GM19455 (cell line): ENCODE measurements around the gene KRT3.

Experiments
- ATAC-seq: cut with Tn5 transposase; IDR thresholded peaks from one replicate; pipeline ENCODE4 v1.9.1; 2021; ENCODE audit not compliant: unreplicated experiment

Gene KRT3

DNA sequence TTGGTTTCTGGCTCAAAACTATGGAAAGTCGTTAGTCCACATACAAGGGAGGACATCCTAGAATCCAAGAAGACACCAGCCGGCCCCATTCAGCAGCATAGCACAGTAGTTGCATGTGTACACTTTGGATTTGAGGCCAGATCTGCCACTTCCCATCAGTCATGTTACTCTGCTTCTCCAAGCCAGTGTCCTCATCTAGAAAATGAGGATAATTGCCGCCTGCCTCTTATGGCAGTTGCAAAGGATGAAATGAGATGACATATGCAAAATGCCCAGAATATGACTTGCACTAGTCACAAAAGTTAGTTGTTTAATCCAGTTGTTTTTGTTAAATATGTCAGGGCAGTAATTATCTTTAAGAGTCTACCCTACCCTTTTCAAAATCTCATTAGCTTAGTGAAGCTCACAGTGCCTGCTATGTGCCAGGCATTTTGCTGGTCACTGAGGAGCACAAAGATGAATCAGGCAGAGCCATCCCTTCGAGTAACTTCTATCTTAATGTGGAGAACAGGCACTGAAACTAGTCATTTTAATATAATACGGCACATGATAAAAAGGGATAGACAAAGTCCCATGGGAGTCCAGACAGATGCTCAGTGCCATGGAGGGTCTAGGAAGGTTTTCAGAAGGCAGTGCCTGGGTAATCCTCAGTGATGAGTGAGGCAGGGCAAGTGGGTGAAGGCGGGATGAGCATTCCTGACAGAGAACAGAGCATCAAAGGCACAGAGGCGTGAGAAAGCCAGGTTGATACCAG lies 12.2 kb downstream of the KRT3 start:
- no peak for ATAC-seq

DNA sequence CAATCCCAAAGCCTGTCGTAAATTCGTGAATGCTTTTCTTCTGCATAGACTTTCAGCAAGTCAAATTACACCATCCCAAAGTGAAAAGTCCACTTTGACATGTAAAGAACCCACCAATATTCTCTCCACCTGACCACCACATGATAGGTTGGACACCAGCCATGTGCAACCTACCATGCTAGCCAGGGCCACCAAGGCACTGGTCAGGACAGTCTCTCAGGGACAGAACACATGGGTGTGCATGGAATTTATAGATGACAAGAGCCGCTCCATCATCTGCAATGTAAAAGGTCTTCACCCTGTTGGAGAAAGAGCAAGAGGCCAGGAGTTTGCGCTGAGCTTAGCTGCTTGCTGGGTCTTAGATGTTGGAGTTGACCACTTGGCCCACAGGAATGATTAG lies 13.4 kb downstream of the KRT3 start:
- no peak for ATAC-seq

DNA sequence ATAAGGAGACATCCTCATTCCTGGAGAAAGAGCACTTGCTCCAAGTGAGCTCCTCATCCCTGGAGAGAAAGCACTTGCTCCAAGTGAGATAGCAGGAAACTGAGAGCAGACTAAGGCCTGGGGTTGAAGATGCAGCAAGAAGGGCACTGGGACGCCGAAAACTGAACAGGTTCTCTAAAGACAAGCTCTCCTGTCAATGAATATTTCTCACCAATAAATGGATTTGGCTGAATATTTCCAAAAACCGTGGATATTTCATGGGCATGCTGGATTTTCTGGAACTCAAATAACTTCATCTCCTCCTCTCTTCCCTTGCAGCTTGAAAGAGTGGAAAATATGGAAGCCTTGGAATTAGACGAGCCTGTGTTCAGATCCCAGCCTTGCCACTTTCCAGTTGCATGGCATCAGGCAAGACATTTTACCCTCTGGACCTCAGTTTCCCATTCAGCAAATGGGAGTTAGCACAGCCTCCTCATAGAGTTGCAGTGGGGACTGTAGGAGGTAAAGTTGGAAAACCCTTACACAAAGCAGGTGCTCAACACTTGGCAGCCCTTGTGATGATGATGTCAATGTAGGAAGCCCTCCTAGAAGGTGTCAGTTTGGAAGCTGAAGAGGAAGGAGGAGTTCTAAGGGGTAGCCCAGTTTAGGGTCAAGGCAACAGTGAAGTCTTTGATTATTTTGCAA lies 14.4 kb downstream of the KRT3 start:
- no peak for ATAC-seq

DNA sequence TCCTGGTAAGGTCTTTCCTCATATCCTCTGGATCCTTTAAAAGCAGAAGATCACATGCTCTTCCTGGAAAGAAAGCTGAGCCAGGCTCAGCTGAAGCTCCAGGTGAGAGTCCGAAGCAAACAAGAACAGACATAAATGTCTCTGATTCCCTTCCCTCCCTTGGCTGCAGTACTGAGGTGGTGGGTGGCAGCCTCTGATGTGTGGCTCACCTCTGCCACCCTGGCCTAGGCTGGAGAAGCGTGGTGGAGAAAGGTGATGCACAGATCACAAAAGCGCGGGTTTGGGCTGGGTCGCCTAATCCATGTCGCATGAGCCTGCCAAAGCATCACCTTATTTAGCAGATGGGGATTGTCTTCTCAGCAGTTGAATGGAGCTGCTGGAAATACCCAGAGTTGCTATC lies 16.0 kb downstream of the KRT3 start:
- no peak for ATAC-seq

DNA sequence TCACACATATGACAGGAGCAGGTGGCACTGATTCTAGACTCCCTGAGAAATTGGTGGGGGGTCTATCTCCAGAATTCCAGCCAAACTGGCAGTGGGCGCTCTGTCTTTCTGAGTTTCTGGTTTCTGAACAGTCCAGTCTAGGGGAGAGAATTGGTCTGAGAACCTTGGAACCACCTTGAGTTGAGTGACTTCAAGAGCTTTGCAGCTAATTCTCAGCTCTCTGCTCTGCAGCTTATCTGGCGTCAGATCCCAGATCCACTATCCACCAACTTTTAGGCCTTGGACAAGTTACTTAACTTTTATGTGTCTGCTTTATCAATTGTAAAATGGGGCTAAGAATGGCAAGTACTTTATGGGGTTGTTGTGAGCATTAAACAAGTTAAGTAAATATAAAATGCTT lies 17.1 kb downstream of the KRT3 start:
- no peak for ATAC-seq

DNA sequence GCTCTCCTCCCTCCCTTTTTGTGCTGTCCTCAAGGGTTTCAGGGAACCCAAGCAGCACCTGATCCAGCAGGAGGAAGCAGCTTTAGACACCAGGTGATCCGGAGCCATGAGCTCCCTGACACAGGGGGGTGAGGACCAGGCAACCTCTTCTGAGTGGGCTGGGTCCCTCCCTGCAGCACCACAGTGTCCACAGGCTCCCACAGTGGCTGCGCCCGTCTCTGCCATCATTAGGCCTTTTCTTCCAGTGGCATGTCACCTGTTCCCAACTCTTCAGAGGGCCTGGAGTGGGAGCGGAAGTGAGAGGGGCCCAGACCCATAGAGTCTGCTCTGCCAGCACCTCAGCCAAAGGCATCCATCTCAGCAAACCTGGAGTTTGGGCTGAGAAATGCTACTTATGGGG lies 18.4 kb downstream of the KRT3 start:
- no peak for ATAC-seq

DNA sequence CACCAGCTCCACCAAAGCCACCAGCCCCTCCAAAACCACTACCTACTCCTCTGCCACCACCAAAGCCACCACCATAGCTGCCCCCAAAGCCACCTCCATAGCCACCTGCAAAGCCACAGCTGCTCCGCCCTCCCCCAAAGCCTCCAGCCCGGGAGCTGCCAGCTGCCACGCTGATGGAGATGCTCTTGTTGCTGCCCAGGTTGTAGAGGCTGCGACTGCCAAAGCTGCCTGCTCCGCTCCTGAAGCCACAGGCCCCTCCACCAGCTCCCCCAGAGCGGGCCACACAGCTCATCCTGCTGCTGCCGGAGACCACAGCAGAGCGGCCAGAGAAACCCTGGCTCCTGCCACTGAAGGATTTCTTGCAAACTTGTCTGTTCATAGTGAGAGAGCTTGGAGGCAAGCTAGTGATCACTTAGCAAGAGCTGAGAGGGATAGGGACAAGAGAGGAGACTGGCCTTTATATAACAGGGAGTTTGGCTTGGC lies 19.0 kb downstream of the KRT3 start, which contains the start of gene KRT76:
Gene KRT76 (minus strand): TSS at position 433 of the 483 bp plus-strand sequence. CDS start 54 bp downstream, at position 379.
- ATAC-seq: no peak

DNA sequence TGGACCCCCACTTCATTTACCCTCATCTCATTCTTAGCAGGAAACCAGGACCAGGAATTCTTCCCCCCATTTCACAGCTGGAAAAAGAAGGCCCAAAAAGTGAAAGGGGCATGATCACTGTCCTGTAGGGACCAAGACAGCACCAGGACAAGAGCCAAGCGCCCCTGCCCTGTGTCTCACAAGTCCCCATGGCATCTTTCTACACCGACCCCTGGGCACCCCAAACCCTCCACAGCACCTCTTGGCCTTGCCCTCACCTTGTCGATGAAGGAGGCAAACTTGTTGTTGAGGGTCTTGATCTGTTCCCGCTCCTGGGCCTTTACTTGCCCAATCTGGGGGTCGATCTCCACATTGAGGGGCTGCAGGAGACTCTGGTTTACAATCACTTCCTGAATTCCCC lies 19.5 kb downstream of the KRT3 start:
- no peak for ATAC-seq

DNA sequence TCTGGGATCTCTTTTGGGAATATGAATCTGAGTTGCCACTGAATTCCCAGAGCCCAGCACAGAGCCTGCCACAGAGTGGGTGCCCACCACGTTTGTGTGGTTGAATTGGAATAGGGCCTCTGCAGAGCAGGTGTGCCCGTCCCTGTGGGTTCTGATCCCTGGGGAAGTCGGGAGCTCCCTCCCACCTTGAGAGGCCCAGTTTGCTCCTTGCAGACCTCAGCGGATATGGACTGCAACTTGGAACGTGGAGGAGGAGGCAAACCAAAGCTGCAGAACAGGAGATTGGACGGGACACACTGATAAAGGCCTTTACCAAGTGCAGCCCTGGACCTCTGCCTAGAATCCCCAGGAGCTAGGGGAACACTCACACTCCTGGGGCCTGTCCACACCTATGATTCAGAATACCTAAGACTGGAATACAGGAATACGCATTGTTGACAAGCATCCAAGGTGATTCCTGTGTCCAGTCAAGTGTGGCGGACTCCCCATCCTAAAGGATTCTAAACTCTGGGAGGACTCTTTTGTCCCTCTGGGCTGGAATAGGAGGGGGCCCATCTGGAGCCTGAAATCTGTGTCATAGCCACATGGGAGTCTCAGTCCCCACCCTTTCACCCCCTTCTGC lies 21.2 kb downstream of the KRT3 start:
- ATAC-seq: no peak

DNA sequence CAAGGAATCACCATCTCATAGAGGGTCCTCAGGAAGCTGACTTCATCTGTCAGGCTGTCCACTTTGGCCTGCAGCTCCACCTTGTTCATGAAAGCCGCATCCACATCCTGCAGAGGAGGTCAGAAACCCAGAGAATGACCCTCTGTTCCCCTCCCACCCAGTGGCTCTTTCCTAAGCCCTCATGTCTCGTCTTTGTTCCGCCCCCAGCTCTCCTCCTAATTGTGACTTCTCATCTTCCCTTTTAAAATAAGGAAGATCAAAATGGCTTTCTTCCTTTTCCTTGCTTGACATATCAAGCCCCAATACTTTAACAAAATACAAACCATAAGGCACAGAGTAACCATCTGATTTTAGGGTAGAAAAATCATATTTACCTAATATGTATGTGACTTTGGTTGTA lies 23.1 kb downstream of the KRT3 start:
- ATAC-seq: no peak

DNA sequence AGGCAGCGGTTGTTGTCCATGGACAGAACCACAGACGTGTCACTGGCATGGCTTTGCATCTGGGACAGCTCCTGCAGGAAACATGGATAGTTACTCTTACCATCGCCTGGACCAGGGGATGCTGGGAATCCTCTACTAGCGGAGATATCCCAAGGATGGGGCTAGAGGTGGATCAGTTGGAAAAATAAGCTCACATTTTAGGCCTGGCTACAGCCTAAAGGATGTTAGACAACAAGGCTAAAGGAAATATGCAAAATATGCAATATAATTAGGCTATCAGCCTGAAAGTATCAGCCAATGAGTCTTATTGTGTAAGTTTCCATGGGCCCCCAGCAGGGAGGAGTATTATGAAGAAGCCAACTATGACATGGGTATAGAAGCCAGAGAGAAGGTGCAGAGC lies 23.7 kb downstream of the KRT3 start:
- ATAC-seq: no peak

DNA sequence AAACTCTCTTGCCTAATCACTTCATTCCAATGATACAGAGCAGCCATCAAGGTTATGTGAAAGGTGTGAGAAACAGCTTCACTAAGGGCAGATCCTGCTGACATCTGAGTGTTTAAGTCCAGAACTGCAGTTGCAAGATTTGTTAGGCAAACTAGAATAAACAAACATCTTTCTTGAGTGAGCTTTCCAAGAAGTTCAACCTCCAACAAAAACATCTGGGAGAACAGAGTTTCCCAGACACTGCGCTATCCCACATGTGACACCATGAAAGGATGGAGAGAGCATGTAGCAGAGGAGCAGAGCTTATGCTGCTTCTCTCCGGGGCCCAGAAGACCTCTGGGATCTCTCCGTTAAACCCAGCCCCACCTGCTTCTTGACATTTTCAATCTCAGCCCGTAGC lies 24.4 kb downstream of the KRT3 start:
- ATAC-seq: no peak

DNA sequence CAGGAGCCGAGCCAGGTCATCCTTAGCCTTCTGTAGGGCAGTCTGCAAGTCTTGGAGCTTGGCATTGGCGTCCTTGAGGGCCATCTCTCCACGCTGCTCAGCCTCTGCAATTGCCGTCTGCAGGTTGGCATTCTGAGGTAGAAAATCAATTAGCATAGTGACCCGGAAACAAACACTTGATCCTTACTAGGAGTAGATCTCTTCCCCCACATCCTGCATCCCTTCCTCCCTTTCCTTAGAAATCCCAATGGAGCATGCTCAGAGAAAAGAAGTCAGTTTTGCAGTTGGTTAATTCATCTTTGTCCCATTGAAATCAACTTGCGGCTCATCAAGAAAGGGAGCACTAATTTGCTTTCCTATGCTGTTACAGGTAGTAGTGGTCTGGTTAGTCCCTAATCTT lies 24.8 kb downstream of the KRT3 start:
- no peak for ATAC-seq

DNA sequence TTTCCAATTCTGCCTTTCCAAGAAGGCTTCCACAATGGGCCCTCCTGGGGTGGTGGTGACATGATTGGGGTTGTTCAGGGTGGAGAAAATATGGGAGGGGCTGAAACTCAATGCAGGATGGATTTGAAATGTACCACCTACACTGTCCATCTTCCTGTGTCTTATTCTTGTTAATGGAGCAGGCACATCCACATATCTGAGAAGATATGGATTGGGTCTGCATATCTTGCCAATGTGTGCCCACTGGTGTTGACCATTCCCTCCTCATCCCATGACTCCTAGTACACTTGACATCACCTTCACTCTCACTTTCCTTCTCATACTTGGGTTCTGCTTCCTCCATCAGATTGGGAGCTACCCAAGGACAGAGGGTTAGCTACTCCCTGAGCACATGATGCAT lies 26.0 kb downstream of the KRT3 start:
- no peak for ATAC-seq

DNA sequence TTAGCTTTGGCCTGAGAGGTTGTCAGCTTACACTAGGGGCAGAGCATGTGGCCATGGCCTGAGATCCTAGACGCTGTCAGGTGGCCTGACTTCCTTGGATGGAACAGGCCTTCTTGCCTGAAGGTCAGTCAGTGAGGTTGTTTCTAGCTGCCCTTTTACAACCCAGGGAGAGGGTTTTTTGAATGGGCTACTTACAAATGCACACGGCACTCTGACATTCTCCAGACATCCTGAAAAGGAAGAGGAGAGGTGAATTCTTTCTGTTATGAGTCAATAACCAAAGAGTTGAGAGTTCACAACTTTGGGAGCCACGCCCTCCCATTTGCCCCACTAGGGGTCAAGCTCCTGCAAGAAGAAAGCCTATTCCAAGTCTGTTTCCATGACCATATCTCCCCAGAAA lies 26.6 kb downstream of the KRT3 start:
- ATAC-seq: no peak

DNA sequence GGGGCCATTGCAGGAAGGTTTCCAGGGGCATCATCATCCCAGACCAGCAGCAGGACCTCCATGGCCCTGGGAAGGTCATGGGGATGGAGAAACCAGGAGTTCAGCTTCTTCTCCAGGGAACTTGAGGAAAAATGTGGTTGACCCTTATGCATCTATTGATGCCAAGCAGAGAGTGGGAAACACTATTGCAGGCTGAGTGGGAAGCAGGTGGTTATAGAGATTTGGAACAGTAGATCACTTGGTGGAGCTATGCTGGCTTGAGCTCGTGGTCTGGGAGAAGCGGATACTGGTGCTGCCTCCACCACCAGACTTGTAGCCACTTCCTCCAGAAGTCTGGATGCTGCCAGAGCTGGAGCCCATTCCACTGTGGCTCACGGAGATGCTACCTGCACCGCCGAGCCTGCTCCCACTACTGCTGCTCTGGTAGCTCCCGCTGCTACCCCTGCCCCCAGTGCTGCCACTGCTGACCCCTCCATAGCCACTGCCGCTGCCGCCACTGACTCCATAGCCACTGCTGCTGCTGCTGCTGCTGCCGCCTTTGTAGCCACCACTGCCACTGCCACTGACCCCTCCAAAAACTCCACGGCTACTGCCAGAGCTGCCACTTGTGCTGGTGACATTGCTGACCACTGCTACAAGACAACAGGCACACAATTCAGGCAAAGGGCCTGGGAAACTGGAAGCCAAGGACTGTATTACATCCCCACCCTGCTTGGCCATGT lies 27.3 kb downstream of the KRT3 start:
- ATAC-seq: no peak

DNA sequence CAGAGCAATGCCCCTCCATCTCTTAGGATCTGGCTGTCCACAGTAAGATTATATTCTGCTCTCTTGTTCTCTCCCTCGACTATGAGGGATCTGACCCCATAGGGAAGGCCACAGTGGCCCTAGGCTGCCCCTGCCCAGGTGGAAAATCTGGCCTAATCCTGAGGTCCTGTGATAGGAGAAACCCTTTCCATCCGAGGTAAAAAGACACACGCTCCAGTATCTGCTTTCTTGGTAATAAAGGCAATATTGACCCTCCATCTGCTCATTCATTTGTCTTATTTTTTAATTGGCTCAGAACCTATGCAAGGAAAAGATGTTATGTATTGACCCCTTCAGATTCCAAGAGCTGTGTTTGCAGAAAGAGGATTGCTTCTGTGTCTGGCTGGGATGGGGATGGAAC lies 28.5 kb downstream of the KRT3 start:
- ATAC-seq: no peak

DNA sequence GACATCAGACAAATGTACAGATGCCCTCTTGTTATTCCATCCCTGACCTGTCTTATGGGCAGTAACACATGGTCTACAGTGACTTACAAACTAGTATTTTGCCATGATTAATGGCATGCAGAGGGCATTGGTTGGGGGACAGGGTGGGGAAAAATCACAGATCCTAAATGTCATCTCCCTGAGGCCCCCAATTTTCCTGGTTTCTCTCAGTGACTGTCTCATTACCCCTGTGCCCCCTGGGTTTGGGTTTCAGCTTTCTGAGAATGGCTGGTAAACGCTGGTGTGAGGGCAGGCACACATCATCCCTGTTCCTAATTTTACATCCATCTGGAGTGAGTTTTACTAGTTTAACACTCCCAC lies 28.9 kb downstream of the KRT3 start:
- no peak for ATAC-seq

DNA sequence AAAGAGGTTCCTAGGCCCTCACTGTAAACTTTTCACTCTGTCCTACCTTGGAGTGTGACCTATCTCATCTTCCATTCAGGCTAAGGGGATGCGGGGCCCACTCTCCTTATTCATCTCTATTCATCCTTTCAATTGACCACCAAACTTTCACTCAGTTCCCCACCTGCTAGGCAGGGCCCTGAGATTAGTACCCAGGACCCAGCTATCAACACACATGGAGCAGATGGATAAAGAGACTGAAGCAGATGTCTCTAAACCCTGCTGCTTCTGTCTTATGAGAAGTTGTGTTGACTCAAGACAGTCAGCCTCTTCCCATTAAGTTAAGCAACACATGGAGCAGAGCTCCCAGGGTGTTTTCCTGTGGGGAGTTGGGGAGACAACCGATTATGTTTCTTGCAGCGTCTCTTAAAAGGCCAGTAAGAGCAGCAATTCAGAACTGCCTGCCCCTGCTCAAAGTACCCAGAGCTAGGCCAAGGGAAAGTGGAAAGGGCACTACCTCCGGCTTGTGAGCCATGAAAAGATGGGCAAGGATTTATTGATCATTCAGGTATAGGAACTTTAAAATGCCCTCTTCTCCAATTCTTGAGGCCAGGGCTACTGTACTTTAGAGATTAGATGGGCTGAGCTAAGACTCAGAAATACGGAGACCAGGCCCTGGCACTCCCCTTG lies 29.4 kb downstream of the KRT3 start:
- no peak for ATAC-seq

DNA sequence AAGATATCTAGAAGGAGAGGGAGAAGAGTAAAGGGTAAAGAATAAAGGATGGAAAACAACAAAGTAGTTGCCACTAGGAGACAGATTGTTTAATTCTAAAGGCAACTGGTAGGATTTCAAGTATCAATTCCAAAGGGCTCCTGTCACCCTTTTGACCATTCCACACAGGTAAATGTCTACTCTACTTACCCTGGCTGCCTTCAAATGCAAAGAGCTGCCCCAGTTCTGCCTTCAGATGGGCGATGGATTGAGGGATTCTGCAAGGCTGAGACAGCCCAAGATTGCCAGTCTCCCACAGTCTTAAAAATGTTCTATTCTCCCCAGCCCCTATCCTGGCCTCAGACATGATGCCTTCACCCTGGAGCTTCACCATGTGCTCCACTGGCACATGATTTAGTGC lies 30.2 kb downstream of the KRT3 start:
- ATAC-seq: no peak

DNA sequence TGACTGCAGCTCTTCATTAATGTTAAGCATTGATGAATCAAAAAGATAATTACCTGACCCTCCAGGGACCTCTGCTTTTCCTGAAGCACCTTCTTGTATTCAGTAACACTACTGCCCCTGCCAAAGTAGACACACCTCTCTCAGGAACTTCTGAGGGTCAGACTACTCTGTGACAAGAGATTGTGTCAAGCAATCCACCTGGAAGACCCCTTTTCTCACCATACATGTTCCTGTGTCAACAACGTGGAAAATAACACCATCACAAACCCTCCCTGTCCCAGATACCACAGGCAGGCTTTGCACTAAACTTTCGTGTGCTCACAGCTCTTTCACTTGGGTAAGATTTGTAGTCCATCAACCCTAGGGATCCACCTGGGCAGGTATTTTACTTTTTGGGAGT lies 31.9 kb downstream of the KRT3 start:
- no peak for ATAC-seq
